HepG2 (cell line): Measurements from ENCODE around the gene BBS4. TPM values are rescaled to one million over a fixed set of nuclear protein-coding genes. Genes with fewer than 3 reads are reported as not detected.

ENCODE experiments used
- ATAC-seq: fragments of 200-7000 bp; cut with Tn5 transposase; 3 replicates; pipeline ENCODE4 v1.9.1; 2020; ENCODE audit warnings: mild to moderate bottlenecking, moderate library complexity
- BruUV-seq: library from RNA; stranded (reverse); fragments of 400-500 nt; replicated peaks from 2 replicates; lab custom pipeline; 2021; lab: Mats Ljungman, UMichigan
- CTCF ChIA-PET: fragments of 300-600 bp; formaldehyde crosslinking; extraction: SDS; loops from one replicate; lab custom pipeline; 2021; ENCODE audit warnings: low total read pairs, inconsistent platforms, low intra/inter-chr PET ratio; lab: Yijun Ruan, JAX
- POLR2A ChIA-PET: fragments of 350-600 bp; sonication (Branson Sonifier 250); formaldehyde crosslinking; loops from one replicate; lab custom pipeline; 2020; ENCODE audit warnings: antibody characterized with exemption, inconsistent platforms; lab: Yijun Ruan, JAX
- DNase-seq: peaks from one replicate; pipeline ENCODE4 v3.0.0-alpha.2; 2015; ENCODE audit warnings: low spot score
- FAIRE-seq: peaks from 3 replicates; lab custom pipeline; 2011; peaks lifted over from hg19 to GRCh38; lab: Jason Lieb, UNC
- H2AFZ ChIP-seq: one replicate; pipeline ENCODE4 v1.6.1; 2011; ENCODE audit warnings: low read length, inconsistent platforms
- H3K27ac ChIP-seq: fragments of 300-600 bp; 3 replicates; pipeline ENCODE4 v1.8.0; 2011; ENCODE audit warnings: mixed run types, mild to moderate bottlenecking, mixed read lengths, low read length, inconsistent platforms; ENCODE audit not compliant: insufficient read depth; ENCODE audit errors: extremely low read length
- H3K27me3 ChIP-seq, 2 experiments: fragments of 200-600 bp in 1 of 2; 2 replicates in 1 of 2; 3 replicates in 1 of 2; pipeline versions ENCODE4 v1.6.0 to v1.8.0; 2011; ENCODE audit warnings: low read length in 2 of 2, mild to moderate bottlenecking in 2 of 2, moderate library complexity in 2 of 2, inconsistent platforms in 1 of 2; ENCODE audit not compliant: insufficient read depth in 2 of 2, control insufficient read depth in 1 of 2
- H3K36me3 ChIP-seq, 2 experiments: fragments of 200-600 bp in 1 of 2; replicated peaks in 1 of 2; 2 replicates in 1 of 2; 3 replicates in 1 of 2; pipeline versions ENCODE4 v1.5.1 to v1.8.0; 2011; ENCODE audit warnings: low read length in 2 of 2, inconsistent platforms in 1 of 2; ENCODE audit not compliant: insufficient read depth in 2 of 2, control insufficient read depth in 1 of 2
- H3K4me1 ChIP-seq: 2 replicates; pipeline ENCODE4 v1.5.1; 2012; ENCODE audit warnings: low read length, inconsistent platforms; ENCODE audit not compliant: insufficient read depth
- H3K4me2 ChIP-seq: 2 replicates; pipeline ENCODE4 v1.6.0; 2011; ENCODE audit warnings: low read depth, low read length, inconsistent platforms
- H3K4me3 ChIP-seq, 3 experiments: fragments of 200-600 bp in 1 of 3; sonication (generic), shearing (Covaris generic) in 1 of 3; replicated peaks in 1 of 3; 2 replicates each; pipeline ENCODE4 v1.5.1; 2011 to 2016; ENCODE audit warnings: low read length in 3 of 3, inconsistent platforms in 2 of 3, low read depth in 2 of 3, mild to moderate bottlenecking in 2 of 3, control low read depth in 1 of 3, mixed read lengths in 1 of 3; ENCODE audit not compliant: insufficient read depth in 1 of 3
- H3K79me2 ChIP-seq: one replicate; pipeline ENCODE4 v1.6.1; 2011; ENCODE audit warnings: low read length, inconsistent platforms; ENCODE audit not compliant: insufficient read depth
- H3K9ac ChIP-seq: 2 replicates; pipeline ENCODE4 v1.6.0; 2011; ENCODE audit warnings: mild to moderate bottlenecking, low read depth, low read length, inconsistent platforms; ENCODE audit not compliant: insufficient read depth
- H3K9me3 ChIP-seq: 2 replicates; pipeline ENCODE4 v1.5.1; 2012; ENCODE audit warnings: mild to moderate bottlenecking, low read length
- H4K20me1 ChIP-seq: 2 replicates; pipeline ENCODE4 v1.6.0; 2011; ENCODE audit warnings: inconsistent platforms, mild to moderate bottlenecking, low read length, moderate library complexity; ENCODE audit not compliant: insufficient read depth
- EZH2 ChIP-seq: conservative IDR thresholded peaks from 2 replicates; pipeline ENCODE4 v1.6.1; 2012; ENCODE audit warnings: mild to moderate bottlenecking, low read depth, low read length, moderate library complexity
- GABPB1 ChIP-seq: IDR thresholded peaks from 2 replicates; pipeline ENCODE4 v1.6.1; 2016; ENCODE audit warnings: mild to moderate bottlenecking, missing genetic modification reagents, moderate library complexity, missing compliant biosample characterization
- KAT8 ChIP-seq: IDR thresholded peaks from 2 replicates; pipeline ENCODE4 v1.6.1; 2016; ENCODE audit warnings: missing genetic modification reagents, missing compliant biosample characterization
- KIAA2018 ChIP-seq: sonication (generic); formaldehyde crosslinking; IDR thresholded peaks from 2 replicates; pipeline ENCODE4 v1.5.0; 2020; ENCODE audit warnings: mild to moderate bottlenecking, missing genetic modification reagents, borderline replicate concordance
- MZF1 ChIP-seq: sonication (generic); formaldehyde crosslinking; IDR thresholded peaks from 2 replicates; pipeline ENCODE4 v1.8.1; 2023; ENCODE audit warnings: mild to moderate bottlenecking, missing genetic modification reagents, borderline replicate concordance
- NFE2 ChIP-seq: sonication (generic); formaldehyde crosslinking; IDR thresholded peaks from 2 replicates; pipeline ENCODE4 v1.4.0; 2020; ENCODE audit warnings: missing genetic modification reagents
- PATZ1 ChIP-seq: sonication (generic); formaldehyde crosslinking; IDR thresholded peaks from 2 replicates; pipeline ENCODE4 v1.4.0; 2020; ENCODE audit warnings: missing genetic modification reagents
- SIX4 ChIP-seq: sonication (generic); formaldehyde crosslinking; IDR thresholded peaks from 2 replicates; pipeline ENCODE4 v1.4.0; 2020; ENCODE audit warnings: missing genetic modification reagents
- TBL1XR1 ChIP-seq: fragments of 150-350 bp; IDR thresholded peaks from 2 replicates; pipeline ENCODE4 v1.6.1; 2014; ENCODE audit warnings: borderline replicate concordance, low read length; ENCODE audit not compliant: partially characterized antibody
- TMF1 ChIP-seq: sonication (generic); formaldehyde crosslinking; IDR thresholded peaks from 2 replicates; pipeline ENCODE4 v1.8.1; 2022; ENCODE audit warnings: low read depth, missing genetic modification reagents
- ZNF430 ChIP-seq: sonication (generic); formaldehyde crosslinking; IDR thresholded peaks from 2 replicates; pipeline ENCODE4 v1.9.0; 2021; ENCODE audit warnings: mild to moderate bottlenecking, missing genetic modification reagents
- ZNF446 ChIP-seq: sonication (generic); formaldehyde crosslinking; IDR thresholded peaks from 2 replicates; pipeline ENCODE4 v1.5.0; 2020; ENCODE audit warnings: mild to moderate bottlenecking, missing genetic modification reagents
- WGBS: methylation state at CpG from one replicate; pipeline ENCODE4 v1.1.6; 2017; ENCODE audit warnings: low lambda C conversion rate; 5-methylcytosine and 5-hydroxymethylcytosine counted together
- in situ Hi-C: cut with HindIII; loops from 2 replicates; pipeline ENCODE4 v1.10.0; 2017; ENCODE audit warnings: low pct_unique_long_range_greater_than_20kb; ENCODE audit not compliant: extremely low pct_ligation_motif_present
- intact Hi-C: fragments of 100-400 bp; cut with micrococcal nuclease; formaldehyde crosslinking; loops from one replicate; pipeline ENCODE4 v1.10.0; 2022; ENCODE audit not compliant: unreplicated experiment
- polyA plus RNA-seq, 8 experiments: library from polyadenylated mRNA; depleted of rRNA in 3 of 8; stranded (reverse) in 7 of 8; unstranded in 1 of 8; fragments of >200 nt; fragmentation: Illumina TruSeq in 4 of 8; extraction: Trizol in 4 of 8; gene quantifications; 2 replicates each; pipeline versions ENCODE4 v1.2.1 to v1.2.3, GENCODE V29; 2011 to 2016; ENCODE audit warnings: low read depth in 4 of 8, missing spikeins in 1 of 8, mixed read lengths in 1 of 8; ENCODE audit not compliant: insufficient read depth in 1 of 8
- total RNA-seq, 5 experiments: library from RNA; depleted of rRNA; stranded (reverse); fragments of >200 nt; fragmentation: Illumina TruSeq; extraction: Trizol; gene quantifications; 2 replicates each; pipeline ENCODE4 v1.2.3, GENCODE V29; 2016; ENCODE audit warnings: low read depth in 1 of 5

The BBS4 gene
- total and polyA plus RNA-seq, 2 of the 13 experiments (the other 11 are each of a cell fraction or from before 2014, with no cell fraction given), result 16.0 to 21.3 TPM

- DNase-seq (no peak), FAIRE-seq (no peak), ATAC-seq (no peak)
- no peak overlapping the region for H3K4me2 ChIP-seq
- no peak for TF ChIP-seq KIAA2018 (CRISPR knock-in tag)
- no peak for TF ChIP-seq TMF1 (CRISPR knock-in tag)
- no peak for TF ChIP-seq KAT8 (CRISPR knock-in tag)
- TF ChIP-seq MZF1, result no peak
- no peak for TF ChIP-seq EZH2
- TF ChIP-seq NFE2 (CRISPR knock-in tag), result no peak
- no peak for TF ChIP-seq ZNF446 (CRISPR knock-in tag)
- TF ChIP-seq PATZ1, result no peak
- TF ChIP-seq ZNF430 (CRISPR knock-in tag), result no peak
- TF ChIP-seq GABPB1 (CRISPR knock-in tag), result no peak
- no peak for TF ChIP-seq SIX4 (CRISPR knock-in tag)
- TF ChIP-seq TBL1XR1, result no peak
- H3K27ac ChIP-seq, result no peak overlapping the region
- 97% methylated on average over 2 of the region's 2 CpGs for WGBS
- H3K27me3 ChIP-seq, result no peaks in the 10 kb centered on the region
- H3K9me3 ChIP-seq, result no peaks in the 10 kb centered on the region
- H2AFZ ChIP-seq, result no peak overlapping the region
- ChIA-PET POLR2A (no interaction called here), CTCF (no interaction called here)
- in situ Hi-C loops, result no loop called here
- no peaks in the 10 kb centered on the region for H3K79me2 ChIP-seq
- H4K20me1 ChIP-seq, result no peaks in the 10 kb centered on the region
- H3K4me3 ChIP-seq, result no peak overlapping the region
- peaks cover 7 to 57% of the 10 kb centered on the region in 2 experiments for H3K36me3 ChIP-seq
- no peak overlapping the region for H3K9ac ChIP-seq
- no peaks in the 10 kb centered on the region for H3K4me1 ChIP-seq
- BruUV-seq, result no TSS peak
- intact Hi-C loops, result no loop called here
These were observed 80.8 kb downstream of the BBS4 start for GRCh38 chr15:72766780-72767179.
